GM18505 (cell line): ENCODE results near the gene MRPL36.

Experiments
- ATAC-seq: cut with Tn5 transposase; IDR thresholded peaks from one replicate; pipeline ENCODE4 v1.9.1; 2021; ENCODE audit not compliant: unreplicated experiment
- POLR2A ChIP-seq: IDR thresholded peaks from 4 replicates; pipeline ENCODE4 v1.6.1; 2011; ENCODE audit warnings: borderline replicate concordance; ENCODE audit not compliant: insufficient read depth, insufficient read length; ENCODE audit errors: extremely low read depth

MRPL36 gene

GRCh38 chr5:1815881-1816292 is 16.2 kb upstream of the MRPL36 start:
- no peak for TF ChIP-seq POLR2A
- no peak for ATAC-seq

GRCh38 chr5:1815071-1815786 is 15.6 kb upstream of the MRPL36 start:
- TF ChIP-seq POLR2A, result no peak
- ATAC-seq, result no peak

- no peak for TF ChIP-seq POLR2A
- ATAC-seq, result no peak
Measured at GRCh38 chr5:1814183-1815020, 14.8 kb upstream of the MRPL36 start.

- ATAC-seq, result no peak
- TF ChIP-seq POLR2A, result no peak
Measured at GRCh38 chr5:1810581-1811101, 11.0 kb upstream of the MRPL36 start.

GRCh38 chr5:1809416-1810035 is 9.9 kb upstream of the MRPL36 start:
- no peak for ATAC-seq

GRCh38 chr5:1808439-1808838 is 8.8 kb upstream of the MRPL36 start:
- ATAC-seq, result no peak
- no peak for TF ChIP-seq POLR2A

More at GRCh38 chr5:1809416-1810035, 9.9 kb upstream of the MRPL36 start:
- TF ChIP-seq POLR2A, result no peak

- ATAC-seq, result no peak
- TF ChIP-seq POLR2A, result no peak
Measured at GRCh38 chr5:1807451-1808185, 8.0 kb upstream of the MRPL36 start.

GRCh38 chr5:1806974-1807373 is 7.3 kb upstream of the MRPL36 start:
- no peak for TF ChIP-seq POLR2A
- no peak for ATAC-seq

GRCh38 chr5:1806199-1806598 is 6.6 kb upstream of the MRPL36 start:
- no peak for ATAC-seq
- TF ChIP-seq POLR2A, result no peak

GRCh38 chr5:1805736-1806135 is 6.1 kb upstream of the MRPL36 start:
- no peak for ATAC-seq
- TF ChIP-seq POLR2A, result no peak

GRCh38 chr5:1805326-1805725 is 5.7 kb upstream of the MRPL36 start:
- no peak for TF ChIP-seq POLR2A
- no peak for ATAC-seq

GRCh38 chr5:1804001-1804690 is 4.5 kb upstream of the MRPL36 start:
- no peak for ATAC-seq
- TF ChIP-seq POLR2A, result no peak
